ENCODE results near the gene FZD2. TPM values are rescaled to one million over a fixed set of nuclear protein-coding genes. Genes with fewer than 3 reads are reported as not detected.
A peak's percentile ranks its signal among the peaks of the same experiment; 100 is the strongest.

FZD2 gene
- total and polyA plus RNA-seq, 2 of the 8 experiments (the other 6 are each of a cell fraction or from before 2014, with no cell fraction given), result 17.6 to 86.7 TPM

GRCh38 chr17:44606658-44607057 is 49.4 kb downstream of the FZD2 start:
- Histone ChIP-seq H3K9ac (replicated peaks in 1 of 4; ENCODE audit: extremely low read depth in 1 of 4, low read depth in 3 of 4, low read length in 3 of 4) (no peak overlapping the region), H2AK5ac (ENCODE audit: low read depth, low read length) (no peak overlapping the region), H2BK20ac (ENCODE audit: low read length) (no peak overlapping the region), H4K91ac (replicated peaks; ENCODE audit: insufficient read length, low read length) (no peak overlapping the region), H3K4me1 (replicated peaks in 1 of 4; ENCODE audit: control insufficient read depth in 3 of 4, insufficient read depth in 4 of 4, low read length in 3 of 4) (peaks cover 4 to 16% (median 12%) of the 10 kb centered on the region in 4 experiments), H2BK5ac (ENCODE audit: low read depth, low read length) (no peak overlapping the region), H3K23ac (ENCODE audit: insufficient read length) (no peak overlapping the region), H2BK15ac (ENCODE audit: low read length) (0 out of 2 replicates have a peak overlapping the region, but pooled peaks have one; percentile 65), H2BK120ac (replicated peaks; ENCODE audit: low read depth, low read length) (no peak overlapping the region), H3K4ac (replicated peaks; ENCODE audit: insufficient read length, low read depth, low read length) (no peak overlapping the region), H4K5ac (ENCODE audit: insufficient read length, low read depth, low read length) (no peak overlapping the region), H4K8ac (ENCODE audit: extremely low read depth, insufficient read depth, low read length) (no peak overlapping the region), H3K18ac (ENCODE audit: extremely low read depth, low read length) (no peak overlapping the region), H3K56ac (replicated peaks; ENCODE audit: insufficient read length, low read depth, low read length) (no peak overlapping the region), H2BK12ac (ENCODE audit: low read depth, low read length) (peak overlapping the region; percentile 50; the same call in 1 of the 2 replicates), H3K23me2 (ENCODE audit: low read depth, low read length) (no peaks in the 10 kb centered on the region), H3K36me3 (ENCODE audit: control insufficient read depth in 2 of 4, insufficient read depth in 4 of 4, low read length in 3 of 4) (no peaks in the 10 kb centered on the region), H3K79me2 (ENCODE audit: control insufficient read depth in 1 of 2, insufficient read depth in 2 of 2, low read length in 2 of 2) (no peaks in the 10 kb centered on the region), H3K9me3 (ENCODE audit: insufficient read depth in 2 of 2, low read depth in 1 of 2, low read length in 1 of 2) (no peaks in the 10 kb centered on the region), H4K20me1 (replicated peaks in 1 of 2; ENCODE audit: control insufficient read depth in 1 of 2, insufficient read depth in 2 of 2, low read length in 2 of 2) (no peaks in the 10 kb centered on the region), H3K27ac (ENCODE audit: low read depth, low read length) (no peak overlapping the region), H3K79me1 (ENCODE audit: low read depth, low read length) (no peaks in the 10 kb centered on the region), H3K14ac (ENCODE audit: insufficient read length) (no peak overlapping the region), H3K4me2 (ENCODE audit: insufficient read depth in 1 of 2, low read depth in 2 of 2, low read length in 2 of 2) (no peak overlapping the region), H3K27me3 (replicated peaks in 1 of 4; ENCODE audit: control insufficient read depth in 3 of 4, extremely low read depth in 1 of 4, insufficient read depth in 3 of 4, low read length in 3 of 4) (no peaks in the 10 kb centered on the region), H2AFZ (ENCODE audit: low read length) (no peak overlapping the region), H3K4me3 (ENCODE audit: extremely low read depth in 1 of 4, insufficient read depth in 2 of 4, low read depth in 3 of 4, low read length in 4 of 4) (no peak overlapping the region)
- ChIA-PET POLR2A (ENCODE audit: partially characterized antibody) (interaction anchor here (1.5 to 1.6 kb wide), 2 partner anchors 14 to 69 kb away, joined by 3 to 5 read pairs; no protein-coding TSS in a partner anchor), CTCF (ENCODE audit: partially characterized antibody) (interaction anchor here (1.9 kb wide), 1 partner anchor 73 kb away, joined by 13 read pairs; no protein-coding TSS in a partner anchor)
- DNase-seq (ENCODE audit: low read depth in 1 of 2, low spot score in 2 of 2) (no peak), FAIRE-seq (no peak)
- 77% methylated on average over 9 of the region's 11 CpGs; no CpG with 5 or more reads in 1 of the 2 experiments for WGBS, 2 experiments (ENCODE audit: extremely low coverage in 1 of 2, insufficient coverage in 1 of 2, insufficient read length in 1 of 2, insufficient replicate concordance in 2 of 2, low coverage in 1 of 2, low lambda C conversion rate in 2 of 2, missing lambda C conversion rate in 1 of 2)
- TF ChIP-seq YY1 (IDR thresholded peaks at IDR 0.05; ENCODE audit: low read depth, low read length) (no peak), BRCA1 (IDR thresholded peaks at IDR 0.05; ENCODE audit: low read depth, low read length) (no peak), SP2 (IDR thresholded peaks at IDR 0.05; ENCODE audit: low read length) (no peak), ATF2 (IDR thresholded peaks at IDR 0.05; ENCODE audit: low read length) (no peak), POU5F1 (IDR thresholded peaks at IDR 0.05; ENCODE audit: low read depth, low read length) (no peak), POLR2AphosphoS5 (IDR thresholded peaks at IDR 0.05; ENCODE audit: low read depth, low read length) (no peak), BACH1 (IDR thresholded peaks at IDR 0.05; ENCODE audit: low read length) (no peak), JUN (IDR thresholded peaks at IDR 0.05; ENCODE audit: low read depth, low read length) (no peak), EZH2 (IDR thresholded peaks at IDR 0.05; ENCODE audit: low read depth, low read length, severe bottlenecking) (no peak), SAP30 (IDR thresholded peaks at IDR 0.05; ENCODE audit: insufficient read depth, insufficient replicate concordance, low read length) (no peak), CEBPB (IDR thresholded peaks at IDR 0.05; ENCODE audit: low read depth, low read length) (no peak), ZNF274 (IDR thresholded peaks at IDR 0.05; ENCODE audit: borderline replicate concordance, extremely low read depth, low read length) (no peak), SRF (IDR thresholded peaks at IDR 0.05; ENCODE audit: low read depth, low read length) (no peak), RXRA (IDR thresholded peaks at IDR 0.05; ENCODE audit: insufficient read depth, low read depth, low read length) (no peak)

Data from H1 (cell line).